BLaER1 (cell line): ENCODE measurements around the gene ICAM5.

ENCODE experiments used
- H3K27ac ChIP-seq: shearing (Covaris generic); formaldehyde crosslinking; 2 replicates; pipeline ENCODE4 v1.8.1; 2022
- H3K27me3 ChIP-seq: shearing (Covaris generic); formaldehyde crosslinking; 2 replicates; pipeline ENCODE4 v1.8.1; 2022
- H3K36me3 ChIP-seq: shearing (Covaris generic); formaldehyde crosslinking; 2 replicates; pipeline ENCODE4 v1.8.1; 2022
- H3K4me1 ChIP-seq: shearing (Covaris generic); formaldehyde crosslinking; 2 replicates; pipeline ENCODE4 v1.8.1; 2022
- H3K4me2 ChIP-seq: shearing (Covaris generic); formaldehyde crosslinking; 2 replicates; pipeline ENCODE4 v1.8.1; 2022
- H3K4me3 ChIP-seq: shearing (Covaris generic); formaldehyde crosslinking; 2 replicates; pipeline ENCODE4 v1.8.1; 2022
- H3K9ac ChIP-seq: shearing (Covaris generic); formaldehyde crosslinking; 2 replicates; pipeline ENCODE4 v1.8.1; 2022
- H3K9me3 ChIP-seq: shearing (Covaris generic); formaldehyde crosslinking; 2 replicates; pipeline ENCODE4 v1.8.1; 2022
- H4K20me1 ChIP-seq: shearing (Covaris generic); formaldehyde crosslinking; 2 replicates; pipeline ENCODE4 v1.8.1; 2022
- Cebpa-rat ChIP-seq: shearing (Covaris generic); IDR thresholded peaks from 2 replicates; pipeline ENCODE4 v1.8.1; 2022

ICAM5 gene

DNA sequence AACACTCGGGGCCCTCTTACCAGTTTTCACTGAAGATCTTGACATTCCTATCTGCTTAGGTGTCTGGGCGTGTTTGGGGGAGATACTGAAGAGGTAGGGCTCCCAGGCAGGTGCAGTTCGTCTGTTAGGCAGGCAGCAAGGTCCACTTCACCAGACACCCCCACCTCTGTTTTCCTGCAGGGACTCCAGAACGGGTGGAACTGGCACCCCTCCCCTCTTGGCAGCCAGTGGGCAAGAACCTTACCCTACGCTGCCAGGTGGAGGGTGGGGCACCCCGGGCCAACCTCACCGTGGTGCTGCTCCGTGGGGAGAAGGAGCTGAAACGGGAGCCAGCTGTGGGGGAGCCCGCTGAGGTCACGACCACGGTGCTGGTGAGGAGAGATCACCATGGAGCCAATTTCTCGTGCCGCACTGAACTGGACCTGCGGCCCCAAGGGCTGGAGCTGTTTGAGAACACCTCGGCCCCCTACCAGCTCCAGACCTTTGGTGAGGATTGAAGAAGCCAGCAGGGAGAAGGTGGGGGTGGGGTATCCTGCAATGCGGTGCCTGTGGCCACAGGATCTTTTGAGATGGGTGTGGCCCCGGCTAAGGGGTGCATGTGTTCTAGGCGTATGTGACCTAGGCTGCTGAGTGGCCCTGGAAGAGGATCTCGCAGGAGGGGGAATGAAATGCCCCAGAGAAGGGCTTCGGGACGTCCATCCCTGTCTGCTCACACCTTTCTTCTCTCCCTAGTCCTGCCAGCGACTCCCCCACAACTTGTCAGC lies 6.3 kb upstream of the ICAM5 start:
- Histone ChIP-seq H4K20me1 (peaks cover 47% of the 10 kb centered on the region), H3K27me3 (peaks cover 22% of the 10 kb centered on the region), H3K36me3 (peaks cover 43% of the 10 kb centered on the region), H3K4me2 (no peak overlapping the region), H3K4me3 (no peak overlapping the region), H3K27ac (no peak overlapping the region), H3K9me3 (no peaks in the 10 kb centered on the region), H3K9ac (no peak overlapping the region), H3K4me1 (peaks cover 48% of the 10 kb centered on the region)
- no peak for TF ChIP-seq Cebpa-rat

DNA sequence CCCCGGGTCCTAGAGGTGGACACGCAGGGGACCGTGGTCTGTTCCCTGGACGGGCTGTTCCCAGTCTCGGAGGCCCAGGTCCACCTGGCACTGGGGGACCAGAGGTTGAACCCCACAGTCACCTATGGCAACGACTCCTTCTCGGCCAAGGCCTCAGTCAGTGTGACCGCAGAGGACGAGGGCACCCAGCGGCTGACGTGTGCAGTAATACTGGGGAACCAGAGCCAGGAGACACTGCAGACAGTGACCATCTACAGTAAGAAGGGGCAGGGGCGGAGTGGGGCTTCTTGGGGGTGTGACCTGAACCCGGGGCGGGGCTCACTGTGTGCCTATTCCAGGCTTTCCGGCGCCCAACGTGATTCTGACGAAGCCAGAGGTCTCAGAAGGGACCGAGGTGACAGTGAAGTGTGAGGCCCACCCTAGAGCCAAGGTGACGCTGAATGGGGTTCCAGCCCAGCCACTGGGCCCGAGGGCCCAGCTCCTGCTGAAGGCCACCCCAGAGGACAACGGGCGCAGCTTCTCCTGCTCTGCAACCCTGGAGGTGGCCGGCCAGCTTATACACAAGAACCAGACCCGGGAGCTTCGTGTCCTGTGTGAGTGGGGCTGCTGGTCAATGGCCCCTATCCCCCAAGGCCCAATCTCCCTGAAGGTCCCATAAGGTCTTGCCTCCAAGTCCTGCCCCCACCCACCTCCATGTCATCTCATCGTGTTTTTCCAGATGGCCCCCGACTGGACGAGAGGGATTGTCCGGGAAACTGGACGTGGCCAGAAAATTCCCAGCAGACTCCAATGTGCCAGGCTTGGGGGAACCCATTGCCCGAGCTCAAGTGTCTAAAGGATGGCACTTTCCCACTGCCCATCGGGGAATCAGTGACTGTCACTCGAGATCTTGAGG lies 5.4 kb upstream of the ICAM5 start:
- Histone ChIP-seq H3K9me3 (no peaks in the 10 kb centered on the region), H3K27me3 (peaks cover 30% of the 10 kb centered on the region), H3K4me2 (no peak overlapping the region), H3K9ac (no peak overlapping the region), H4K20me1 (peaks cover 41% of the 10 kb centered on the region), H3K27ac (no peak overlapping the region), H3K4me3 (no peak overlapping the region), H3K4me1 (peaks cover 55% of the 10 kb centered on the region), H3K36me3 (peaks cover 34% of the 10 kb centered on the region)
- TF ChIP-seq Cebpa-rat: no peak

DNA sequence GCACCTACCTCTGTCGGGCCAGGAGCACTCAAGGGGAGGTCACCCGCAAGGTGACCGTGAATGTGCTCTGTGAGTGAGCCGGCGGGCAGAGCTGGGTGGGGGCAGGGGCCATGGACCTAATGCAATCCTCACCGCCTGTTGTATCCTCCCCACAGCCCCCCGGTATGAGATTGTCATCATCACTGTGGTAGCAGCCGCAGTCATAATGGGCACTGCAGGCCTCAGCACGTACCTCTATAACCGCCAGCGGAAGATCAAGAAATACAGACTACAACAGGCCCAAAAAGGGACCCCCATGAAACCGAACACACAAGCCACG lies 4.8 kb upstream of the ICAM5 start:
- H3K36me3 ChIP-seq: peaks cover 33% of the 10 kb centered on the region
- H3K4me3 ChIP-seq: no peak overlapping the region
- H3K9ac ChIP-seq: no peak overlapping the region
- peaks cover 54% of the 10 kb centered on the region for H3K4me1 ChIP-seq
- H3K27ac ChIP-seq: no peak overlapping the region
- H3K9me3 ChIP-seq: no peaks in the 10 kb centered on the region
- H4K20me1 ChIP-seq: peaks cover 36% of the 10 kb centered on the region
- H3K27me3 ChIP-seq: peaks cover 36% of the 10 kb centered on the region
- no peak overlapping the region for H3K4me2 ChIP-seq
- no peak for TF ChIP-seq Cebpa-rat

DNA sequence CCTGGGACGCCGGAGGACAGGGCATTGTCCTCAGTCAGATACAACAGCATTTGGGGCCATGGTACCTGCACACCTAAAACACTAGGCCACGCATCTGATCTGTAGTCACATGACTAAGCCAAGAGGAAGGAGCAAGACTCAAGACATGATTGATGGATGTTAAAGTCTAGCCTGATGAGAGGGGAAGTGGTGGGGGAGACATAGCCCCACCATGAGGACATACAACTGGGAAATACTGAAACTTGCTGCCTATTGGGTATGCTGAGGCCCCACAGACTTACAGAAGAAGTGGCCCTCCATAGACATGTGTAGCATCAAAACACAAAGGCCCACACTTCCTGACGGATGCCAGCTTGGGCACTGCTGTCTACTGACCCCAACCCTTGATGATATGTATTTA lies 4.4 kb upstream of the ICAM5 start:
- Histone ChIP-seq H3K27ac (no peak overlapping the region), H3K36me3 (peaks cover 33% of the 10 kb centered on the region), H4K20me1 (peaks cover 36% of the 10 kb centered on the region), H3K9ac (no peak overlapping the region), H3K4me1 (peaks cover 54% of the 10 kb centered on the region), H3K9me3 (no peaks in the 10 kb centered on the region), H3K4me2 (peak overlapping the region; percentile 93), H3K4me3 (no peak overlapping the region), H3K27me3 (peaks cover 41% of the 10 kb centered on the region)
- no peak for TF ChIP-seq Cebpa-rat

DNA sequence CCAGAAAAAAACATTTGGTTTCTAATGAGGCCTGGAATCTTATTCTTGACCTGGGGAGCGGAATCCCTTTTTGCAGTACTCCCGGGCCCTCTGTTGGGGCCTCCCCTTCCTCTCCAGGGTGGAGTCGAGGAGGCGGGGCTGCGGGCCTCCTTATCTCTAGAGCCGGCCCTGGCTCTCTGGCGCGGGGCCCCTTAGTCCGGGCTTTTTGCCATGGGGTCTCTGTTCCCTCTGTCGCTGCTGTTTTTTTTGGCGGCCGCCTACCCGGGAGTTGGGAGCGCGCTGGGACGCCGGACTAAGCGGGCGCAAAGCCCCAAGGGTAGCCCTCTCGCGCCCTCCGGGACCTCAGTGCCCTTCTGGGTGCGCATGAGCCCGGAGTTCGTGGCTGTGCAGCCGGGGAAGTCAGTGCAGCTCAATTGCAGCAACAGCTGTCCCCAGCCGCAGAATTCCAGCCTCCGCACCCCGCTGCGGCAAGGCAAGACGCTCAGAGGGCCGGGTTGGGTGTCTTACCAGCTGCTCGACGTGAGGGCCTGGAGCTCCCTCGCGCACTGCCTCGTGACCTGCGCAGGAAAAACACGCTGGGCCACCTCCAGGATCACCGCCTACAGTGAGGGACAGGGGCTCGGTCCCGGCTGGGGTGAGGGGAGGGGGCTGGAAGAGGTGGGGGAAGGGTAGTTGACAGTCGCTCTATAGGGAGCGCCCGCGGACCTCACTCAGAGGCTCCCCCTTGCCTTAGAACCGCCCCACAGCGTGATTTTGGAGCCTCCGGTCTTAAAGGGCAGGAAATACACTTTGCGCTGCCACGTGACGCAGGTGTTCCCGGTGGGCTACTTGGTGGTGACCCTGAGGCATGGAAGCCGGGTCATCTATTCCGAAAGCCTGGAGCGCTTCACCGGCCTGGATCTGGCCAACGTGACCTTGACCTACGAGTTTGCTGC lies 2.7 kb upstream of the ICAM5 start, which contains the start of gene ICAM4:
TSS of gene ICAM4 (plus strand) at position 153 of the 935 bp plus-strand sequence. CDS start at position 211, 58 bp downstream.
- Histone ChIP-seq H3K4me3 (peak within 1 kb of the TSS; percentile 62), H3K4me2 (peak within 1 kb of the TSS; percentile 93), H3K36me3 (peaks cover 33% of the 10 kb centered on the region), H3K4me1 (peaks cover 69% of the 10 kb centered on the region), H3K27ac (peak within 1 kb of the TSS; percentile 33; the same call in 1 of the 2 replicates), H4K20me1 (peaks cover 52% of the 10 kb centered on the region), H3K27me3 (peaks cover 58% of the 10 kb centered on the region), H3K9me3 (no peaks in the 10 kb centered on the region), H3K9ac (peak within 1 kb of the TSS; percentile 40; the same call in 1 of the 2 replicates)
- no peak for TF ChIP-seq Cebpa-rat

DNA sequence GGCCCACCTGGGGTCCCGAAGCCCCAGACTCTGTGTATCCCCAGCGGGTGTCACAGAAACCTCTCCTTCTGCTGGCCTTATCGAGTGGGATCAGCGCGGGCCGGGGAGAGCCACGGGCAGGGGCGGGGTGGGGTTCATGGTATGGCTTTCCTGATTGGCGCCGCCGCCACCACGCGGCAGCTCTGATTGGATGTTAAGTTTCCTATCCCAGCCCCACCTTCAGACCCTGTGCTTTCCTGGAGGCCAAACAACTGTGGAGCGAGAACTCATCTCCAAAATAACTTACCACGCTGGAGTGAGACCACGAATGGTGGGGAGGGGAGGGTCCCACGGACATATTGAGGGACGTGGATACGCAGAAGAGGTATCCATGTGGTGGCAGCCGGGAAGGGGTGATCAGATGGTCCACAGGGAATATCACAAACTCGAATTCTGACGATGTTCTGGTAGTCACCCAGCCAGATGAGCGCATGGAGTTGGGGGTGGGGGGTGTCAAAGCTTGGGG lies 1.0 kb upstream of the ICAM5 start:
- Histone ChIP-seq H3K4me2 (peak overlapping the region; percentile 93), H3K27me3 (peaks cover 74% of the 10 kb centered on the region), H4K20me1 (peaks cover 69% of the 10 kb centered on the region), H3K9me3 (peaks cover 10% of the 10 kb centered on the region), H3K4me3 (peak overlapping the region; percentile 62), H3K4me1 (peaks cover 81% of the 10 kb centered on the region), H3K36me3 (peaks cover 25% of the 10 kb centered on the region), H3K9ac (no peak overlapping the region), H3K27ac (no peak overlapping the region)
- TF ChIP-seq Cebpa-rat: no peak

DNA sequence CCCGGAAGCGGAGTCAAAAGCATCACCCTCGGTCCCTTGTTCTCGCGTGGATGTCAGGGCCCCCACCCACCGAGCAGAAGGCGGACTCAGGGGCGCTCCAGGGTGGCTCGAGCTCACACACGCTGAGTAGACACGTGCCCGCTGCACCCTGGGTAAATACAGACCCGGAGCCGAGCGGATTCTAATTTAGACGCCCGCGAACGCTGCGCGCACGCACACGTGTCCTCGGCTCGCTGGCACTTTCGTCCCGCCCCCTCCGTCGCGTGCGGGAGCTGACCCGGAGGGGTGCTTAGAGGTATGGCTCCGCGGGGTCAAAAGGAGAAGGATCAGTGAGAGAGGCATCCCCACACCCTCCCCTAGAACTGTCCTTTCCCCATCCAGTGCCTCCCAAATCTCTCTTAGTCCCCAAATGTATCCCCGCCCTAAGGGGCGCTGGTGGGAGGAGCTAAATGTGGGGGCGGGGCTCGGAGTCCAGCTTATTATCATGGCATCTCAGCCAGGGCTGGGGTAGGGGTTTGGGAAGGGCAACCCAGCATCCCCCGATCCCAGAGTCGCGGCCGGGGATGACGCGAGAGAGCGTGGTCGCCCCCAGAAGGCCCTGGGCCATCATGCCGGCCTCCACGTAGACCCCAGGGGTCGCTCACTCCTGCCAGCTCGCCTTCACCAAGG lies 451 bp upstream of the ICAM5 start:
- no peak for TF ChIP-seq Cebpa-rat
- H3K9me3 ChIP-seq: peaks cover 13% of the 10 kb centered on the region
- H3K27me3 ChIP-seq: peaks cover 80% of the 10 kb centered on the region
- H3K36me3 ChIP-seq: peaks cover 19% of the 10 kb centered on the region
- no peak overlapping the region for H3K27ac ChIP-seq
- peaks cover 75% of the 10 kb centered on the region for H4K20me1 ChIP-seq
- H3K4me3 ChIP-seq: peak overlapping the region; percentile 62
- peaks cover 81% of the 10 kb centered on the region for H3K4me1 ChIP-seq
- H3K9ac ChIP-seq: no peak overlapping the region
- peak overlapping the region; percentile 93 for H3K4me2 ChIP-seq

DNA sequence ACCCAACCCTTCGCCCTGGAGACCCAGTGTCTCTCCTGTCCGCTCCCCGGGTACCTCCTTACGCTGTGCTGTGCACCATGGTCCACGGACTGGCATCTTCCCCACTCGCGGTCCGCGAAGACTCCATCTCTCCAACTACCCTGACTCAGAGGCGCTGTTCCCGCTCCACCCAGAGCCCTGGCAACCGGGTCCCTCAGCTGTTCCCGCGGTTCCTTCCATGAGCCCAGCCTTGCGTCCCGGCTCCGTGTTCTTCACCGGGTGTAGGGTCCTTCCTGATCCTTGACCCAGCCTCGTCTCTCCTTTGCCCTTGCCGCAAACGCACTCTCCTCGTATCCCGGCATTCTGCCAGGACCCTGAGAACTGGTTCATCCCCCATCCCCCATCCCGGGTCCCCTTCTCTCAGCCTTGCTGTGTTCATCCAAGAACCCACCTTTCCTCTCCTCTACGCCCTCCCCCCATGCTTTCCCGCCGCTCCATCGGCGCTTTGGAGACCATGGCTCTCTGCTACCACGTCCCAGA lies 664 bp downstream of the ICAM5 start:
- H3K9me3 ChIP-seq: peaks cover 13% of the 10 kb centered on the region
- H3K4me1 ChIP-seq: peaks cover 83% of the 10 kb centered on the region
- H3K27ac ChIP-seq: no peak overlapping the region
- H3K9ac ChIP-seq: no peak overlapping the region
- peak overlapping the region; percentile 62 for H3K4me3 ChIP-seq
- peaks cover 8% of the 10 kb centered on the region for H3K36me3 ChIP-seq
- peaks cover 91% of the 10 kb centered on the region for H3K27me3 ChIP-seq
- peak overlapping the region; percentile 93 for H3K4me2 ChIP-seq
- H4K20me1 ChIP-seq: peaks cover 79% of the 10 kb centered on the region
- no peak for TF ChIP-seq Cebpa-rat
